ENCODE results near the gene GPSM1.

- TF ChIP-seq ZFX (IDR thresholded peaks at IDR 0.05; ENCODE audit: borderline replicate concordance), result no peak
- TF ChIP-seq CTCF (IDR thresholded peaks at IDR 0.05), result no peak
These were observed 5.7 kb downstream of the GPSM1 start for GRCh38 chr9:136333045-136333444.

Measured in 22Rv1 (cell line).